Measurements from ENCODE around the gene KIDINS220. TPM values are rescaled to one million over a fixed set of nuclear protein-coding genes. Genes with fewer than 3 reads are reported as not detected.

The KIDINS220 gene
- total and polyA plus RNA-seq, 9 of the 15 experiments (the other 6 are each of a cell fraction or from before 2014, with no cell fraction given) = 15.2 to 48.0 (median 34.4) TPM

GRCh38 chr2:8684878-8685696, 152.3 kb downstream of the KIDINS220 start (continued):
- TF ChIP-seq ZBTB9 (CRISPR knock-in tag; IDR thresholded peaks at IDR 0.05) = peak; percentile 55; the same call in 1 of the 2 replicates
- no peak for TF ChIP-seq NCOR1 (IDR thresholded peaks at IDR 0.05)
- no peak for TF ChIP-seq U2AF2 (optimal IDR thresholded peaks at IDR 0.05; ENCODE audit: low read depth, low read length)
- TF ChIP-seq FIP1L1 (IDR thresholded peaks at IDR 0.05; ENCODE audit: low read depth, low read length, poor library complexity, severe bottlenecking) = peak; percentile 25
- 0 out of 2 replicates have a peak, but pooled peaks have one; percentile 30 for TF ChIP-seq ZBTB33 (CRISPR knock-in tag; IDR thresholded peaks at IDR 0.05)
- no peak for TF ChIP-seq MCM2 (IDR thresholded peaks at IDR 0.05; ENCODE audit: low read depth)
- peak; percentile 60 for TF ChIP-seq USF2 (CRISPR knock-in tag; IDR thresholded peaks at IDR 0.05)
- TF ChIP-seq MNT (conservative IDR thresholded peaks at IDR 0.05) = peak; percentile 77 to 81
- peak; percentile 92 for TF ChIP-seq CHD1 (IDR thresholded peaks at IDR 0.05; ENCODE audit: low read length)
- TF ChIP-seq FOXP1 (CRISPR knock-in tag; IDR thresholded peaks at IDR 0.05) = peak; percentile 71; the same call in 1 of the 2 replicates
- TF ChIP-seq SRSF9 (IDR thresholded peaks at IDR 0.05; ENCODE audit: borderline replicate concordance, low read depth, low read length) = no peak
- peak; percentile 74 for TF ChIP-seq ZNF592 (IDR thresholded peaks at IDR 0.05)
- peak; percentile 70 for TF ChIP-seq USF1 (CRISPR knock-in tag; IDR thresholded peaks at IDR 0.05)

Measured in K562 (cell line).